Lower leg skin (tissue), 4 donors: ENCODE results near the gene FEN1. TPM values are rescaled to one million over a fixed set of nuclear protein-coding genes. Genes with fewer than 3 reads are reported as not detected.

ENCODE experiments used
- DNase-seq, 2 donors: peaks; one replicate each; pipeline ENCODE4 v3.0.0-alpha.2; 2019; ENCODE audit warnings: low spot score in 2 of 2
- H3K4me3 ChIP-seq: fragments of 200-600 bp; sonication (generic); 2 replicates; pipeline ENCODE4 v1.5.1; 2017; ENCODE audit warnings: mild to moderate bottlenecking, low read depth; ENCODE audit not compliant: poor library complexity, severe bottlenecking
- POLR2A ChIP-seq, 2 donors: fragments of 450-650 bp; IDR thresholded peaks; one replicate each; pipeline ENCODE4 v1.6.1; 2016 to 2017; ENCODE audit warnings: antibody characterized with exemption in 2 of 2, mild to moderate bottlenecking in 1 of 2, moderate library complexity in 1 of 2
- WGBS, 2 donors: methylation state at CpG; one replicate each; pipeline ENCODE4 v1.1.5; 2018; 5-methylcytosine and 5-hydroxymethylcytosine counted together
- intact Hi-C: fragments of 100-400 bp; cut with DNase I; formaldehyde crosslinking; loops from one replicate; pipeline ENCODE4 v1.15.0; 2023; ENCODE audit warnings: low total_unique reads
- total RNA-seq, 4 donors: library from RNA; depleted of rRNA; stranded (reverse); fragments of >200 nt; gene quantifications; one replicate each; pipeline ENCODE4 v1.1.0, GENCODE V29; 2016
- TF ChIP-seq, protein P1 (sequence below), 3 donors: fragments of 450-650 bp; IDR thresholded peaks; one replicate each; pipeline ENCODE4 v1.5.1; 2016; ENCODE audit warnings: antibody characterized with exemption in 3 of 3, mild to moderate bottlenecking in 3 of 3, moderate library complexity in 2 of 3

FEN1 gene
- total RNA-seq, 4 donors from 2014 or later, result 7.9 to 9.1 (median 8.8) TPM

DNA sequence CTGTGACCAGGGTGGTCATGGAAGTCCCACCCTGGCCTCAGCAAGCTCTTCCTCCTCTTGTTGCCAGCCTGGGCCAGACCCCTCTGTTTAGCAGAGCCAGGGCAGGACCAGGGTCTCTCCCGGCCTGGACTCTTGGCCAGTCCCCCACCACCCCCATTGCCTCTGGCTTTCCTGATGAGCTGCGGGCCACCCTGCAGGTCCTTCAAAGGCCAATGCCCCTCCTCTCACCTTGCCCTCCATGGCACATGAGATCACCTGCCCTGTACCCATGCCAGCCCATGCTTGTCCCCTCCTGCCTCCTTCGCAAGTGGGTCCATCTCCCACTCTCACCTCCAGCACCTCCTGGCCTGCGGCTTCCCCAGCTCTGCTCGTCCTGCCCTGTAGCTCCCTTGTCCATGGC lies 45.8 kb downstream of the FEN1 start:
- no peak for TF ChIP-seq POLR2A (IDR thresholded peaks at IDR 0.05)
- no peak for DNase-seq
- 95% methylated on average over 5 of the region's 5 CpGs for WGBS, 2 donors
- intact Hi-C loops, result no loop called here
- no peak overlapping the region for H3K4me3 ChIP-seq

DNA sequence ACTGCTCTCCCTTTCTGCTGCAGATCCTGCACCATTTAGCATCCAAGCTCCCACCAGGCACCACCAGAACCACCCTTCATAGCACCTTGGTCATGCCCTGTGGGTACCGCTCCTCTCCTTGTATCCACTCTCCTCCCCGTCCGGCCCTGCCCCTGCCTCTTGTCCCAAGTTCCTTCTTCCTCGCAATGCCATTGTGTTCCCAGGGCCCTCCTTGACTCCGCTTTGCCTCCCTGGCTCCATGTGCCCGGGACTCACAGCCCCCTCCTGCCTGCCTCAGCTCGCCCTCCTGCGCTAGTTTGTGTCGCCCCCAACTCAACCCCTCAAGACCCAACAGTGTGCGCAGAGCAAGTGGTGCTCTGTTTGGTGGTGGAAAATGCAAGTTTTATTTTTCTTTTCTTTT lies 46.2 kb downstream of the FEN1 start:
- no peak overlapping the region for H3K4me3 ChIP-seq
- intact Hi-C loops, result no loop called here
- no peak for DNase-seq
- WGBS, 2 donors, result 85 to 92% methylated on average over 10 of the region's 10 CpGs
- TF ChIP-seq, protein P1, sequence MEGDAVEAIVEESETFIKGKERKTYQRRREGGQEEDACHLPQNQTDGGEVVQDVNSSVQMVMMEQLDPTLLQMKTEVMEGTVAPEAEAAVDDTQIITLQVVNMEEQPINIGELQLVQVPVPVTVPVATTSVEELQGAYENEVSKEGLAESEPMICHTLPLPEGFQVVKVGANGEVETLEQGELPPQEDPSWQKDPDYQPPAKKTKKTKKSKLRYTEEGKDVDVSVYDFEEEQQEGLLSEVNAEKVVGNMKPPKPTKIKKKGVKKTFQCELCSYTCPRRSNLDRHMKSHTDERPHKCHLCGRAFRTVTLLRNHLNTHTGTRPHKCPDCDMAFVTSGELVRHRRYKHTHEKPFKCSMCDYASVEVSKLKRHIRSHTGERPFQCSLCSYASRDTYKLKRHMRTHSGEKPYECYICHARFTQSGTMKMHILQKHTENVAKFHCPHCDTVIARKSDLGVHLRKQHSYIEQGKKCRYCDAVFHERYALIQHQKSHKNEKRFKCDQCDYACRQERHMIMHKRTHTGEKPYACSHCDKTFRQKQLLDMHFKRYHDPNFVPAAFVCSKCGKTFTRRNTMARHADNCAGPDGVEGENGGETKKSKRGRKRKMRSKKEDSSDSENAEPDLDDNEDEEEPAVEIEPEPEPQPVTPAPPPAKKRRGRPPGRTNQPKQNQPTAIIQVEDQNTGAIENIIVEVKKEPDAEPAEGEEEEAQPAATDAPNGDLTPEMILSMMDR (IDR thresholded peaks at IDR 0.05), result no peak
- TF ChIP-seq POLR2A (IDR thresholded peaks at IDR 0.05), result no peak

DNA sequence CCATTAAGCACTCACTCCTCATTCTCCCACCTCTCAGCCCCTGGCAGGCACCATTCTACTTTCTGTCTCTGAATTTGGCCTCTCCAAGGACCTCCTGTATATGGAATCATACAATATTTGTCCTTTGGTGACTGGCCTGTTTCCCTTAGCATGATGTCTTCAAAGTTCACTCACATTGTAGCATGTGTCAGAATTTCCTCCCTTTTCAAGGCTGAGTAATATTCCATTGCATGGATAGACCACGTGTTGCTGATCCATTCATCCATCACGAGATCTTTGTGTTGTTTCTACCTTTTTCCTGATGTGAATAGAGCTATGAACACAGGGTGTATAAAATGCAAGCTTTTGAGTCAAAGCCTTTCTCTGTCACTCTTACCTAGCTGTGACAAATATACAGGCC lies 47.0 kb downstream of the FEN1 start:
- H3K4me3 ChIP-seq, result no peak overlapping the region
- TF ChIP-seq, protein P1 (IDR thresholded peaks at IDR 0.05), result no peak
- TF ChIP-seq POLR2A (IDR thresholded peaks at IDR 0.05), result no peak
- DNase-seq, result no peak
- intact Hi-C loops, result no loop called here
- 85 to 90% methylated on average over 2 of the region's 2 CpGs for WGBS, 2 donors

DNA sequence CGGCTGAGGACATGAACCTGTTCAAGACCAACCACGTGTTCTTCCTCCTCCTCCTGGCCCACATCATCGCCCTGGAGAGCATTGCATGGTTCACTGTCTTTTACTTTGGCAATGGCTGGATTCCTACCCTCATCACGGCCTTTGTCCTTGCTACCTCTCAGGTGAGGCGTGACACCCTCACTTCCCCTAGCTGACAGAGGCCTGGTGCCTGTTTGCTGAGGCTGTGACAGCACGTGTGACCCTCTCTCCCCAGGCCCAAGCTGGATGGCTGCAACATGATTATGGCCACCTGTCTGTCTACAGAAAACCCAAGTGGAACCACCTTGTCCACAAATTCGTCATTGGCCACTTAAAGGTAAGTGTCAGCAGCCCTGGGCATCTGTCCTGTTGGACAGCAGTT lies 47.7 kb downstream of the FEN1 start:
- 92 to 94% methylated on average over 7 of the region's 7 CpGs for WGBS, 2 donors
- no peak overlapping the region for H3K4me3 ChIP-seq
- DNase-seq, result no peak
- TF ChIP-seq, protein P1 (IDR thresholded peaks at IDR 0.05), result no peak
- no peak for TF ChIP-seq POLR2A (IDR thresholded peaks at IDR 0.05)
- intact Hi-C loops, result no loop called here

DNA sequence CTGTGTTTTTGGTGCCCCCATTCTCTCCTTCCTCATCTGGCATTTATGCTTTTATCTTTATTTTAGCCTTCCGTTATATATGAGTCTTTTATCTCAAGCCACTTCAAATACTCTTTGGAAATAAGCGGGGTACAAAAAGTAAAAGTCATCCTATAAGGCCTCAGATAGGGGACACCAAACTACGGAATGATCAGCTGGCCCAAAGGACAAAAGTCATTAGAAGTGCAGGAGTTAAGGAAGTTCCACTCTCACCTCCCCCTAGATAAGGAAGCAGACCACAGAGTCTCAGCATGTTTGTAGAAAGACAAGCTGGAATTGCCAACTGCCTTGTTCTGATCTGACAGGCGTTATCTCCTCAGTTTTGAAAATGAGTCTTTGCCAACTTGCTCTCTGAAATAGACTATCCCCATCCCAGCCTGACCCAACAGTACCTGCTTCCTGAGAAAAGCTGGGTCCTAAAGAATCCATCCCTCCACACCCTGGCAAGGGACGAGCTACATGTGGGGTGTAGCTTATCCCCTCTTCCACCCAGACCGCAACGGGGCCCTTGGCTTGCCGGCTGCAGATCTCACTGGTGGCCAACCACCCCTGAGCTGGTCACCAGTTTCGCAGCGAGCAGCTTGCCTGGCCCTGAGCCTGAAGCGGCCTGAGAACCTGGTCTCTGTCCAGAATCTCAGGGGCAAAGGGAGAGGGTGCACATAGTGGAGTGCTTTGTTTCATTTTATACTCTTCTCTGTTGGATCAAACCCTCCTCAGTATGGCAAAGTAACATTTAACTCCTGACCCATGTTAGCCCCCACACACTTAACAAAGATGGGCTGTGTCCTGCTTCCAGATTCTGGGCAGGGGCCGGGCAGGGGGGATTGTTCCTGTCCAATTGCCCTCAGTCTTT lies 49.2 kb downstream of the FEN1 start:
- intact Hi-C loops, result no loop called here
- no peak for TF ChIP-seq POLR2A (IDR thresholded peaks at IDR 0.05)
- TF ChIP-seq, protein P1 (IDR thresholded peaks at IDR 0.05), result no peak
- no peak for DNase-seq
- no peak overlapping the region for H3K4me3 ChIP-seq
- 88% methylated on average over 12 of the region's 12 CpGs for WGBS, 2 donors

DNA sequence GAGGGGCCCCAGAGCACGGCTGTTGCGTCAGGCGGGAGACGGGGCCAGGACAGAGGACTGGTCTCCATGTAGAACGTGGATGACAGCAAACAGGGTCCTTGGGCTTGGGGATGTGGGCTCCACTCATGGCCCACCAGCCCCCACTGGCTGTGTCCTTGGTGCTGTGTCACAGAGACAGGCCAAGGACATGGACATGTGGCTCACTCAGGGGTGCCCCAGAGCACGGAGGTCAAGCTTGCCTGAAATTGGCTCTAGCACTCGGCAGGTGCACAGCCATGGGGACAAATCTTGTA lies 49.8 kb downstream of the FEN1 start:
- H3K4me3 ChIP-seq, result no peak overlapping the region
- no peak for DNase-seq
- no peak for TF ChIP-seq POLR2A (IDR thresholded peaks at IDR 0.05)
- TF ChIP-seq, protein P1 (IDR thresholded peaks at IDR 0.05), result no peak
- intact Hi-C loops, result no loop called here
- 97% methylated on average over 7 of the region's 7 CpGs for WGBS, 2 donors
